AG10803 (cell line): Measurements from ENCODE around the gene KCNS1.

ENCODE experiments used
- DNase-seq: peaks from one replicate; pipeline ENCODE4 v3.0.0; 2010; ENCODE audit warnings: low read depth
- H3K4me3 ChIP-seq: 2 replicates; pipeline ENCODE4 v1.5.1; 2011; ENCODE audit warnings: mild to moderate bottlenecking, low read length, control low read depth
- CTCF ChIP-seq: conservative IDR thresholded peaks from 2 replicates; pipeline ENCODE4 v1.5.1; 2011; ENCODE audit warnings: mild to moderate bottlenecking, low read length, control low read depth, inconsistent platforms

KCNS1 gene

DNA sequence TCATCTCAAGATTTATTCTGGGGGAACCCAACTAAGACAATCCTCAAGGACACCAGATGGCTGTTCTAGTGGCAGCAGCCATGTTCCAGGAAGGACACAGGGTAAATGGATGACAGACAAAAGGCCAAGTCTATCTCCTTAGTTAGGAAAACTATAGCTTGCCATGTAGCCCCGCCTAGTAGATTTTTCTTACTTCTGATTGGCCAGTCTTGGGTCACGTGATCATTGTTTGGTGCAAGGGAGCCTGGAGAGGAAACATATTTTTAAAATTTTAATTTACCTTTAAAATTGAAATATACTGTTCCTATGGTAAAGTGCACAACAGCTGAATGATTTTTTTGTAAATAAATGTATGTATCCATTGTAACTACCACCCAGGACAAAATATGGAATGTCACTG, 4.4 kb upstream of the KCNS1 start:
- H3K4me3 ChIP-seq, result no peak overlapping the region
- no peak for DNase-seq
- TF ChIP-seq CTCF, result no peak

GRCh38 chr20:45104786-45105185, 3.9 kb upstream of the KCNS1 start:
- TF ChIP-seq CTCF, result no peak
- DNase-seq, result peak; percentile 67
- no peak overlapping the region for H3K4me3 ChIP-seq

DNA sequence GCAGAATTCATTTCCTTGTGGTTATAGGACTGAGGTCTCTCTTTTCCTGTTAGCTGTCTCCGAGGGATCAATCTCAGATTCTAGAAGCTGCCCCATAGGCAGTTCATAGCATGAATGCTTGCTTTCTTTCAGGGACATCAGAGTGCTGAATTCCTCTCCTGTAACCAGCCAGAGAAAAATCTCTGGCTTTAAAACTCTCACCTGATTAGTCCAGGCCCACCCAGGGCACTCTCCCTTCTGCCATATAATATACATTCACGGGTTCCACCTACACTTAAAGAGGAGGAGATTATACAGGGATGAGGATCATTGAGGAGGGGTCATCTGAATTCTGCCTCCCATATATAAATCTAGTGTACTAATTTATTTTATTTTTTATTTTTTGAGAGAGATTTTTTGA, 2.1 kb upstream of the KCNS1 start:
- no peak for TF ChIP-seq CTCF
- H3K4me3 ChIP-seq, result no peak overlapping the region
- no peak for DNase-seq

GRCh38 chr20:45101333-45101850, 465 bp upstream of the KCNS1 start:
- DNase-seq, result no peak
- no peak overlapping the region for H3K4me3 ChIP-seq
- no peak for TF ChIP-seq CTCF

- DNase-seq, result peak; percentile 11
- H3K4me3 ChIP-seq, result no peak overlapping the region
- TF ChIP-seq CTCF, result peak; percentile 23; the same call in 1 of the 2 replicates
These were observed 2.7 kb downstream of the KCNS1 start for GRCh38 chr20:45098103-45098773.

DNA sequence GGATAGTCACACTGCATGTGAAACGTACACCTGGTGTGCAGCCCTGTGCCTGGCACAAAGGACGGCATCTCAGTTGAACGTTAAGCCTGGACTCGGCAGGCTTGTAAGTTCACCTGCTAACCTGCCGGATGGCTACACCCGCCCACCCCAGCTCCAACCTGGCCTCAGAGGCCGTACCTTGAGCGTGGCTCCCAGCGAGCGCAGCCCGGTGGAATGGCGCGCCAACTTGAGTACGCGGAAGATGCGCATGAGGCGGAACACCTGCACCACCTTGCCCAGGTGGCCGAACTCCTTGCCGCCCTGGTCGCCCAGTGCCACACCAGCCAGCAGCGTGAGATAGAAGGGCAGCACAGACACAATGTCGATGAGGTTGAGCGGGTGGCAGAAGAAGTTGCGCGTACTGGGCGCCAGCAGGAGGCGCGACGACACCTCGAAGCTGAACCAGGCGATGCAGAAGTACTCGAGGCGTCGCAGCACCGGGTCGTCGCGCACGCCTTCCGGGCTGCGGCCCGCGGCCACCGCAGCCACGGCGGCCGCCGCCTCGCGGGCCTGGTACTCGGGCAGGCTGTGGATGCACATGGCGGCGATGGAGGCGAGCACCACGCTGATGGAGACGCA, 3.3 kb downstream of the KCNS1 start:
- DNase-seq, result peak; percentile 19
- TF ChIP-seq CTCF, result peak; percentile 26
- no peak overlapping the region for H3K4me3 ChIP-seq

DNA sequence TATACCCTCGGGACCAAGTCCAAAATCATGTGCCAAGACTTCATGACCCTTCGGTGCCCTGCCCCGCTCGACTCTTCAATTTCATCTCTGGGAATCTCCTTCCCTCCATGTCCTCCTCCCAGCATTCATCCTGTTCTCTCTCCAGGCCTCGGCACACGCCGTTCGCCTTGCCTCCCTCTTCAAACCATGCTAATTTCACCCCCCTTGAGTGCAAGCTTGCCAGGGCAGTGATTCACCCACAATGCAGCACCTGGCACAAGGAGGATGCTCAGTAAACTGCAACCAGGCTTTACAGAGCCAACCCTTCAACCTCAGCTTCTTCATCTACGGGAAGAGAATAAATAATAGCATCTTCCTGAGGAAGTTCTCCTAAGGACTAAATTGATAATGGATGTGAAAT, 4.1 kb downstream of the KCNS1 start:
- 0 out of 2 replicates have a peak, but pooled peaks have one; percentile 1 for TF ChIP-seq CTCF
- no peak for DNase-seq
- H3K4me3 ChIP-seq, result no peak overlapping the region
